Measurements from ENCODE around the gene THOC5.

Gene THOC5

GRCh38 chr22:29463629-29464028, 89.9 kb downstream of the THOC5 start:
- H3K79me2 ChIP-seq: no peaks in the 10 kb centered on the region
- H3K9ac ChIP-seq: no peak overlapping the region
- H3K4me1 ChIP-seq: no peaks in the 10 kb centered on the region
- no peak overlapping the region for H3K4me3 ChIP-seq (ENCODE audit: low read depth, low read length)
- H3K27ac ChIP-seq: no peak overlapping the region
- no peaks in the 10 kb centered on the region for H3K9me3 ChIP-seq (ENCODE audit: control insufficient read depth, low read length)
- TF ChIP-seq CTCF (IDR thresholded peaks at IDR 0.05): no peak
- no peak overlapping the region for H3K4me2 ChIP-seq (ENCODE audit: low read length)
- H3K36me3 ChIP-seq (ENCODE audit: control insufficient read depth, insufficient read depth, low read length): no peaks in the 10 kb centered on the region
- H2AFZ ChIP-seq: no peak overlapping the region
- no peaks in the 10 kb centered on the region for H3K27me3 ChIP-seq (ENCODE audit: control insufficient read depth, insufficient read depth, low read length)

GRCh38 chr22:29461263-29461662, 92.3 kb downstream of the THOC5 start:
- Histone ChIP-seq H3K36me3 (ENCODE audit: control insufficient read depth, insufficient read depth, low read length) (no peaks in the 10 kb centered on the region), H3K27me3 (ENCODE audit: control insufficient read depth, insufficient read depth, low read length) (no peaks in the 10 kb centered on the region), H3K4me3 (ENCODE audit: low read depth, low read length) (no peak overlapping the region), H3K9ac (no peak overlapping the region), H3K4me2 (ENCODE audit: low read length) (no peak overlapping the region), H2AFZ (no peak overlapping the region), H3K79me2 (no peaks in the 10 kb centered on the region), H3K27ac (no peak overlapping the region), H3K9me3 (ENCODE audit: control insufficient read depth, low read length) (no peaks in the 10 kb centered on the region), H3K4me1 (no peaks in the 10 kb centered on the region)
- TF ChIP-seq CTCF (IDR thresholded peaks at IDR 0.05): no peak

- no peak overlapping the region for H3K27ac ChIP-seq
- H3K79me2 ChIP-seq: no peaks in the 10 kb centered on the region
- H3K9me3 ChIP-seq (ENCODE audit: control insufficient read depth, low read length): no peaks in the 10 kb centered on the region
- no peak overlapping the region for H3K4me2 ChIP-seq (ENCODE audit: low read length)
- H3K4me1 ChIP-seq: no peaks in the 10 kb centered on the region
- H2AFZ ChIP-seq: no peak overlapping the region
- H3K27me3 ChIP-seq (ENCODE audit: control insufficient read depth, insufficient read depth, low read length): no peaks in the 10 kb centered on the region
- no peak for TF ChIP-seq CTCF (IDR thresholded peaks at IDR 0.05)
- H3K9ac ChIP-seq: no peak overlapping the region
- H3K4me3 ChIP-seq (ENCODE audit: low read depth, low read length): no peak overlapping the region
- no peaks in the 10 kb centered on the region for H3K36me3 ChIP-seq (ENCODE audit: control insufficient read depth, insufficient read depth, low read length)
These were observed 93.8 kb downstream of the THOC5 start for GRCh38 chr22:29459773-29460172.

- Histone ChIP-seq H3K36me3 (ENCODE audit: control insufficient read depth, insufficient read depth, low read length) (no peaks in the 10 kb centered on the region), H3K79me2 (no peaks in the 10 kb centered on the region), H3K4me1 (no peaks in the 10 kb centered on the region), H3K9ac (no peak overlapping the region), H3K4me2 (ENCODE audit: low read length) (no peak overlapping the region), H3K27me3 (ENCODE audit: control insufficient read depth, insufficient read depth, low read length) (no peaks in the 10 kb centered on the region), H3K4me3 (ENCODE audit: low read depth, low read length) (no peak overlapping the region), H2AFZ (no peak overlapping the region), H3K27ac (no peak overlapping the region), H3K9me3 (ENCODE audit: control insufficient read depth, low read length) (no peaks in the 10 kb centered on the region)
- TF ChIP-seq CTCF (IDR thresholded peaks at IDR 0.05): no peak
These were observed 95.0 kb downstream of the THOC5 start for GRCh38 chr22:29458551-29458950.

GRCh38 chr22:29457730-29458129, 95.8 kb downstream of the THOC5 start:
- H3K79me2 ChIP-seq: no peaks in the 10 kb centered on the region
- no peaks in the 10 kb centered on the region for H3K27me3 ChIP-seq (ENCODE audit: control insufficient read depth, insufficient read depth, low read length)
- TF ChIP-seq CTCF (IDR thresholded peaks at IDR 0.05): no peak
- H3K36me3 ChIP-seq (ENCODE audit: control insufficient read depth, insufficient read depth, low read length): no peaks in the 10 kb centered on the region
- H3K9ac ChIP-seq: no peak overlapping the region
- no peak overlapping the region for H2AFZ ChIP-seq
- no peak overlapping the region for H3K4me2 ChIP-seq (ENCODE audit: low read length)
- no peaks in the 10 kb centered on the region for H3K4me1 ChIP-seq
- no peaks in the 10 kb centered on the region for H3K9me3 ChIP-seq (ENCODE audit: control insufficient read depth, low read length)
- no peak overlapping the region for H3K27ac ChIP-seq
- no peak overlapping the region for H3K4me3 ChIP-seq (ENCODE audit: low read depth, low read length)

All from parathyroid adenoma (tissue), 2 donors.